ENCODE data around the gene PLEKHB1.

PLEKHB1 gene

GRCh38 chr11:73645972-73646631, at the start of gene PLEKHB1:
Gene PLEKHB1, plus strand, starts transcription at chr11:73646581. Its CDS starts 28 bp downstream, at chr11:73646609.
- no peaks in the 10 kb centered on the region for H3K36me3 ChIP-seq (ENCODE audit: control insufficient read depth, insufficient read depth, low read length)
- no peaks in the 10 kb centered on the region for H3K27me3 ChIP-seq (ENCODE audit: control insufficient read depth, insufficient read depth, low read length)
- no peak for DNase-seq (ENCODE audit: low read depth, low spot score)
- no peak within 1 kb of the TSS for H3K27ac ChIP-seq (ENCODE audit: low read length)
- H3K4me1 ChIP-seq (ENCODE audit: control insufficient read depth, insufficient read depth, low read length), result peaks cover 12% of the 10 kb centered on the region; the same call in 1 of the 2 replicates
- peak within 1 kb of the TSS; percentile 58; the same call in 1 of the 2 replicates for H3K4me3 ChIP-seq (ENCODE audit: low read length)
- WGBS (ENCODE audit: insufficient coverage, insufficient read length), result no CpG with 5 or more reads among the region's 26 CpGs
- H3K9me3 ChIP-seq (ENCODE audit: control insufficient read depth, insufficient read depth, low read length), result no peaks in the 10 kb centered on the region

- Histone ChIP-seq H3K4me1 (ENCODE audit: control insufficient read depth, insufficient read depth, low read length) (peaks cover 8% of the 10 kb centered on the region; the same call in 1 of the 2 replicates), H3K9me3 (ENCODE audit: control insufficient read depth, insufficient read depth, low read length) (no peaks in the 10 kb centered on the region), H3K36me3 (ENCODE audit: control insufficient read depth, insufficient read depth, low read length) (no peaks in the 10 kb centered on the region), H3K27me3 (ENCODE audit: control insufficient read depth, insufficient read depth, low read length) (no peaks in the 10 kb centered on the region), H3K4me3 (ENCODE audit: low read length) (peak overlapping the region; percentile 90; the same call in 1 of the 2 replicates), H3K27ac (ENCODE audit: low read length) (no peak overlapping the region)
- WGBS (ENCODE audit: insufficient coverage, insufficient read length), result no CpG with 5 or more reads among the region's 27 CpGs
- no peak for DNase-seq (ENCODE audit: low read depth, low spot score)
These were observed 48.9 kb upstream of the PLEKHB1 start for GRCh38 chr11:73597336-73597955.

DNA sequence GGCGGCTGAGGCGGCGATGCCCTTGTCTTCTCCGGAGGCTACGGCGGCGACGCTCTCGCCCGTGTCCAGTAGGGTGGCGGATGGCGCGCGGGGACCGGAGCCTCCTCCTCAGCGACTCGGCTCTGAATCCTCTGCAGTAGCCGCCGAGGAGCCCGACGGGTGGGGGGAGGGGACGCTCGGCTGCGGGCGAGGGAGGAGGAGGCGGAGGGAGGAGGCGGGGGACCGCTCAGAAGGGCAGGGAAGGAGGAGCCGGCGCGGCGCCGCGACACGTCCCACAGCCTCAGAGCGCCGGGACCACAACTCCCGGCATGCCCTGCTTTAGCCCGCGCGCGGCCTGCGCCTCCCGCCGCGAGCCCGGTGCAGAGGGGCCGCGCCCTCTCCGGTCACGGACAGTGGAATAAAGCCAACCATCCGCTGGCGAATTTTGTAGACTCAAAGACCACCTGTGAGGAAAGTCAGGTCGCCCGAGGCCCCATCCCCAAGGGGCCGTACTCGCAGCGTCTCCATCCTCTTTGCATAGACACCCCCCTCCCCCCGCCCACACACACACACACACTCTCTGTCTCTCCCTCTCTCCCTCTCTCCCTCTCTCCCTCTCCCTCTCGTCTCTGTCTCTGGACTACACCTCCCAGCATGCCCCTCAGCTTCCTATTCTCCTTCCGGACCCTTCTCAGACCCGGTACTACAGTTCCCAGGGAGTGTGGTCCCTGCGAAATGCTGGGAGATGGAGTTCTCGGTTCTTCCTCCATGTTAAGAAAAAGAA, 48.2 kb upstream of the PLEKHB1 start, which contains the start of gene FAM168A:
Gene FAM168A, minus strand, starts transcription at position 157 of the 763 bp plus-strand sequence. CDS start 129,638 bp downstream, outside the sequence.
- peak; percentile 96 for DNase-seq (ENCODE audit: low read depth, low spot score)
- WGBS (ENCODE audit: insufficient coverage, insufficient read length), result no CpG with 5 or more reads among the region's 64 CpGs
- H3K27ac ChIP-seq (ENCODE audit: low read length), result no peak within 1 kb of the TSS
- peaks cover 8% of the 10 kb centered on the region; the same call in 1 of the 2 replicates for H3K4me1 ChIP-seq (ENCODE audit: control insufficient read depth, insufficient read depth, low read length)
- H3K9me3 ChIP-seq (ENCODE audit: control insufficient read depth, insufficient read depth, low read length), result no peaks in the 10 kb centered on the region
- H3K36me3 ChIP-seq (ENCODE audit: control insufficient read depth, insufficient read depth, low read length), result no peaks in the 10 kb centered on the region
- peak within 1 kb of the TSS; percentile 90; the same call in 1 of the 2 replicates for H3K4me3 ChIP-seq (ENCODE audit: low read length)
- H3K27me3 ChIP-seq (ENCODE audit: control insufficient read depth, insufficient read depth, low read length), result no peaks in the 10 kb centered on the region

DNA sequence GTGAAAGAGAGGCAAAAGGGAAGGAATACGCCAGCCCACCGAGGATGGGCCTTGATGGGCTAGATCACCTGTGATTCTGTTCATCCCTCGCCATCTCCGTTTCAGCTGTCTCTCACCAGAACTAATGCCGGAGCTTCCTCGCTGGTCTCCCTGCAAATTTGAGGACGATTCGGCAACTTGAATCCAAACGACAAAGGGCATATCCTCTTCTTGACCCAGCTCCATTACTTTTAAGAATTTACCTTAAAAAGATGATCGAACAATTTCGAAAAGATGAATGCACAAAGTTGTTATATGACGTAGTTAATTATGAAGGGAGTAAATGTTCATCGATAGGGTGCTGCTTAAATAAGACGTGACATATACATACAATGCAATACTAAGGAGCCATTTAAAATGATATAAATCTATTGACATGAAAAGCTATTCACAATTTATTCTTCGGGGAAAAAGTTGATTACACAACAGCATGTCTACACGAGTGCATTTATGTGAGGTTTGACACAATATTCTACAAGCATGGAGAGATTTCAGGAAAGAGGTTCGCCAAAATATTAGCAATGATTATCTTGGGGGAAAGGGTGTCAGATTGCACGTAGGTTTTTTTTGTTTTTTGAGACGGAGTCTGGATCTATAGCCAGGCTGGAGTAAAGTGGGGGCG, 47.5 kb upstream of the PLEKHB1 start:
- Histone ChIP-seq H3K4me1 (ENCODE audit: control insufficient read depth, insufficient read depth, low read length) (peaks cover 8% of the 10 kb centered on the region; the same call in 1 of the 2 replicates), H3K27me3 (ENCODE audit: control insufficient read depth, insufficient read depth, low read length) (no peaks in the 10 kb centered on the region), H3K9me3 (ENCODE audit: control insufficient read depth, insufficient read depth, low read length) (no peaks in the 10 kb centered on the region), H3K27ac (ENCODE audit: low read length) (no peak overlapping the region), H3K4me3 (ENCODE audit: low read length) (peak overlapping the region; percentile 38; the same call in 1 of the 2 replicates), H3K36me3 (ENCODE audit: control insufficient read depth, insufficient read depth, low read length) (no peaks in the 10 kb centered on the region)
- 100% methylated on average over 4 of the region's 20 CpGs for WGBS (ENCODE audit: insufficient coverage, insufficient read length)
- DNase-seq (ENCODE audit: low read depth, low spot score), result no peak

- DNase-seq (ENCODE audit: low read depth, low spot score), result no peak
- H3K27ac ChIP-seq (ENCODE audit: low read length), result no peak overlapping the region
- no peaks in the 10 kb centered on the region for H3K4me1 ChIP-seq (ENCODE audit: control insufficient read depth, insufficient read depth, low read length)
- no peaks in the 10 kb centered on the region for H3K27me3 ChIP-seq (ENCODE audit: control insufficient read depth, insufficient read depth, low read length)
- H3K9me3 ChIP-seq (ENCODE audit: control insufficient read depth, insufficient read depth, low read length), result no peaks in the 10 kb centered on the region
- no peak overlapping the region for H3K4me3 ChIP-seq (ENCODE audit: low read length)
- no peaks in the 10 kb centered on the region for H3K36me3 ChIP-seq (ENCODE audit: control insufficient read depth, insufficient read depth, low read length)
- WGBS (ENCODE audit: insufficient coverage, insufficient read length), result no CpG with 5 or more reads among the region's 5 CpGs
These were observed 33.7 kb upstream of the PLEKHB1 start for GRCh38 chr11:73612601-73613140.

GRCh38 chr11:73614591-73614990, 31.8 kb upstream of the PLEKHB1 start:
- Histone ChIP-seq H3K4me3 (ENCODE audit: low read length) (no peak overlapping the region), H3K9me3 (ENCODE audit: control insufficient read depth, insufficient read depth, low read length) (no peaks in the 10 kb centered on the region)

GRCh38 chr11:73622926-73623593, 23.3 kb upstream of the PLEKHB1 start:
- no peak for DNase-seq (ENCODE audit: low read depth, low spot score)
- WGBS (ENCODE audit: insufficient coverage, insufficient read length), result no CpG with 5 or more reads among the region's 4 CpGs
- no peak overlapping the region for H3K4me3 ChIP-seq (ENCODE audit: low read length)
- H3K4me1 ChIP-seq (ENCODE audit: control insufficient read depth, insufficient read depth, low read length), result no peaks in the 10 kb centered on the region
- no peaks in the 10 kb centered on the region for H3K36me3 ChIP-seq (ENCODE audit: control insufficient read depth, insufficient read depth, low read length)
- H3K27ac ChIP-seq (ENCODE audit: low read length), result no peak overlapping the region
- H3K27me3 ChIP-seq (ENCODE audit: control insufficient read depth, insufficient read depth, low read length), result no peaks in the 10 kb centered on the region; the same call in 1 of the 2 replicates
- H3K9me3 ChIP-seq (ENCODE audit: control insufficient read depth, insufficient read depth, low read length), result no peaks in the 10 kb centered on the region

More at GRCh38 chr11:73614591-73614990, 31.8 kb upstream of the PLEKHB1 start:
- DNase-seq (ENCODE audit: low read depth, low spot score), result no peak
- Histone ChIP-seq H3K36me3 (ENCODE audit: control insufficient read depth, insufficient read depth, low read length) (no peaks in the 10 kb centered on the region), H3K4me1 (ENCODE audit: control insufficient read depth, insufficient read depth, low read length) (no peaks in the 10 kb centered on the region), H3K27ac (ENCODE audit: low read length) (no peak overlapping the region), H3K27me3 (ENCODE audit: control insufficient read depth, insufficient read depth, low read length) (no peaks in the 10 kb centered on the region)

GRCh38 chr11:73623686-73624085, 22.7 kb upstream of the PLEKHB1 start:
- H3K4me3 ChIP-seq (ENCODE audit: low read length), result no peak overlapping the region
- no peaks in the 10 kb centered on the region; the same call in 1 of the 2 replicates for H3K4me1 ChIP-seq (ENCODE audit: control insufficient read depth, insufficient read depth, low read length)
- H3K9me3 ChIP-seq (ENCODE audit: control insufficient read depth, insufficient read depth, low read length), result no peaks in the 10 kb centered on the region
- no peak overlapping the region for H3K27ac ChIP-seq (ENCODE audit: low read length)
- no peak for DNase-seq (ENCODE audit: low read depth, low spot score)
- no CpG with 5 or more reads among the region's 3 CpGs for WGBS (ENCODE audit: insufficient coverage, insufficient read length)
- H3K27me3 ChIP-seq (ENCODE audit: control insufficient read depth, insufficient read depth, low read length), result no peaks in the 10 kb centered on the region; the same call in 1 of the 2 replicates
- H3K36me3 ChIP-seq (ENCODE audit: control insufficient read depth, insufficient read depth, low read length), result no peaks in the 10 kb centered on the region

DNA sequence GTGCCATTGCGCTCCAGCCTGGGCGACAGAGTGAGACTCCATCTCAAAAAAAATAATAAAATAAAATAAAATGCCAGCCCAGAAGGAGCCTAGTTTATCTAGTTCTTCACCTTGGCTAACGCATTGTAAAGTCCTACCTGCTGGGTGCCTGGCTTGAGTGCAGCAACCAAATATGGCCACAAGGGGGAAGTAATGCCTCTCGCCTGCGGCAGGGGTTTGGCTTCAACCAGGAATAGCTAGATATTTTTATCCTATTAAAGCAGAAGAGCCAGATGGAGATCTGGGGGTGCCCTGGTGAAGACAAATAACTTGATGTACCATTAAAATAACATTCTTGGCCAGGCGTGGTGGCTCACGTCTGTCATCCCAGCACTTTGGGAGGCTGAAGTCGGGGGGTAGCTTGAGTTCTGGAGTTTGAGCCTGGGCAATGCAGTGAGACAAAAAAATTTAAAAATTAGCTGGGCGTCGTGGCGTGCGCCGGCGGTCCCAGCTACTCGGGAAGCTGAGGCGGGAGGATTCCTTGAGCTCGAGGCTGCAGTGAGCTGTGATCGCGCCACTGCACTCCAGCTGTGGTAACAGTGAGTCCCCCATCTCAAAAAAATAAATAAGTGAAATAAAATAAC, 20.6 kb upstream of the PLEKHB1 start:
- H3K4me1 ChIP-seq (ENCODE audit: control insufficient read depth, insufficient read depth, low read length), result no peaks in the 10 kb centered on the region; the same call in 1 of the 2 replicates
- H3K27me3 ChIP-seq (ENCODE audit: control insufficient read depth, insufficient read depth, low read length), result peaks cover 2% of the 10 kb centered on the region; the same call in 1 of the 2 replicates
- no peak overlapping the region for H3K27ac ChIP-seq (ENCODE audit: low read length)
- no CpG with 5 or more reads among the region's 19 CpGs for WGBS (ENCODE audit: insufficient coverage, insufficient read length)
- no peak overlapping the region for H3K4me3 ChIP-seq (ENCODE audit: low read length)
- no peaks in the 10 kb centered on the region for H3K36me3 ChIP-seq (ENCODE audit: control insufficient read depth, insufficient read depth, low read length)
- H3K9me3 ChIP-seq (ENCODE audit: control insufficient read depth, insufficient read depth, low read length), result no peaks in the 10 kb centered on the region
- DNase-seq (ENCODE audit: low read depth, low spot score), result peak; percentile 57
